HG02763 (cell line): ENCODE data around the gene TRERF1.
"Not testable (repeated sequence)": the region's sequence is repeated elsewhere in the genome, so short reads cannot be mapped to it uniquely, and the experiment has no call there.

Source experiments
- ATAC-seq: cut with Tn5 transposase; IDR thresholded peaks from one replicate; pipeline ENCODE4 v1.9.1; 2021; ENCODE audit warnings: mild to moderate bottlenecking, moderate library complexity; ENCODE audit not compliant: unreplicated experiment

TRERF1 gene

GRCh38 chr6:42449917-42450476 is 1.7 kb downstream of the TRERF1 start:
- no peak for ATAC-seq

DNA sequence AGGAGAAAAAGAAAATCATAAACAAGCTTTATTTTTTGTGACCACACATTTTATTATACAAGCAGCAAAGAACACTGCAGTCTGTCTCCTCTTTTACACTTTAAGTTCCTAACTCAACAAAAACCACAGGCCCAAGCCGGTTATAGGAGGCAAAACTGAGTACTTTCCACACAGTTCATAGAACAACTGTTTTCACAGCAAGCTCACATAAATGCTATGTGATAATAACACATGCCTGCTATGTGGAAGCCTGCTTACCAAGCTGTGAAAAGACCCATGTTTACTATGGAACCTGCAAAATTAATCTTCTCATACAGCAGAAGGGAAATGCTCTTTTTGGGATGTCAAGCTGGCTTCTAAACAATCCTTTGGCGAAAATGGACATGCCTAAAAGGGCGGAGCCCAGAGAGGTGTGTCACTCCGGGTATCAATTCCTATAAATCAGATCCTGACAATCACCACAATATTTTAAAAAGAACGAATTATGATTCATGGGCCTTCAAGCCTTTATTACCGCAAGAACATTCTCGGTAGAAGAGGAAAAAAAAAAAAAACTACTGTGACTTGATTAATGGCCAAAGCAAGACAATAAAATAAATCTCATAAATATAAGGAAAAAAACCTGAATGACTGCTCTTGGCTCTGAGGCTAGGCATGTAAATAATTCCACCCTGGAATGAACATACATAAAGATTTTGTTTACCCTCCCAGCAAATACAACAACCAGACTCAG is 2.6 kb downstream of the TRERF1 start:
- no peak for ATAC-seq

DNA sequence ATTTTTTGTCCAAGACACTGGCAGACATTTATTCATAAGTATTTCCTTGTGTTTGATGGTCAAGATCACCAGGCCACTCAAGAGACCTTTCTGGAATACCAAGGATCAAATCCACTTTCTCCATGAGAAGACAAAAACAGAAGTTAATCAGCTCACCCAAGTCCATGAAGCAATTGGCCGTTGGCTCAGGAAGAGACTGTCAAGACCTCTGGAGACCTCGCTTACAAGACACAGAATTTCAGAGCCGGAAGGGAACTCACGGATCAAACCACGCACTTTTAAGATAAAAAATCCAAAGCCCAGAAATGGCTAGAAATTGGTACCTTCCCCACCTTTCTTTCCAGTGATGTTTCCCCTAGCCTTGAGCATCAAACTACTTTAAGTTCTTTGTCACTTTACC is 3.3 kb downstream of the TRERF1 start:
- no peak for ATAC-seq

DNA sequence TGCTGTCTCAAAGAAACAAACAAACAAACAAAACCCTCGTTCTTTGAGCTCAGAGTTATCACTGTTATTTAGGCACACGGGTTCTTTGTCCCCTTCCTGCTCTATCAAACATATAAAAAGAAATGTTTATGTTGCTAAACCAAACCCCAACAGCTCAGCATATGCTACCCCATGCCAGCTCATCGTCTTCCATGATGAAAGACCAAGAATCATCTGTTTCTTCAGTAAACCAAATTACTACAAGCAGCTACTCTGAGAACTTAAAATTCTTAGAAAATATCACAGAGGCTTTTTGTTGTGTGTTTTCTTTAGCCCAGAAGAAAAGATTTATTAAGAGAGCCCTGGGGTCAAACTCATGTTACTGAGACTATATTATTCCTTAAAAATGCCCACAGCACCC is 4.7 kb downstream of the TRERF1 start:
- no peak for ATAC-seq

DNA sequence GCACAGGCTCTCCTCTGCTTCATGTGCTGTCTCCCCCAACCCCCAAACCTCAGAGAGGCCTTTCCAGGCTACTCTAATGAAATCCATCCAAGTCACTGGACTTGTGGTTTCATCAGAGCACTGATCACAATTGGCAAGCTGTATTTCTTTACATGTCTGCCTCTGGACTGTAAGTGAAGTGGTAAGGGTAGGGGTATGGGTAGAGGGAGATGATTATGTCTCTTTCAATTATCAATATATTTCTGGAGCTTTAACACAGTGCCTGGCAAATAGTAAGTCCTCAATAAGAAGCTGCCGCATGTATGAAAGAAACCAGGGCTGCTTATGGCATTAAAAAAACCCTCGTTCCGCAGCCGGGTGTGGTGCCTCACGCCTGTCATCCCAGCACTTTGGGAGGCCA is 5.4 kb downstream of the TRERF1 start:
- no peak for ATAC-seq

DNA sequence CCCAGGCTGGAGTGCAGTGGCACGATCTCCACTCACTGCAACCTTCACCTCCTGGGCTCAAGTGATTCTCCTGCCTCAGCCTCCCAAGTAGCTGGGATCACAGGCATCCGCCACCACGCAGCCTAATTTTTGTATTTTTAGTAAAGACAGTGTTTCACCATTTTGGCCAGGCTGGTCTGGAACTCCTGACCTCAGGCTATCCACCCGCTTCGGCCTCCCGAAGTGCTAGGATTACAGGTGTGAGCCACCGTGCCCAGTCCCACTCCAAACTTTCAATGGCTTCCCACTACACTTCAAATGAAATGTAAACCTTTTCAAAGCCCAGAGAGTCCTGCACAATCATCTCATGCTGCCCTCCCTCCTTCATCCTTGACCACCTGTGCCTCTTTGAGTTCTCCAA is 5.8 kb downstream of the TRERF1 start:
- not testable (repeated sequence) for ATAC-seq

GRCh38 chr6:42443312-42444060 is 8.2 kb downstream of the TRERF1 start:
- no peak for ATAC-seq

GRCh38 chr6:42441697-42442081 is 10.0 kb downstream of the TRERF1 start:
- no peak for ATAC-seq

DNA sequence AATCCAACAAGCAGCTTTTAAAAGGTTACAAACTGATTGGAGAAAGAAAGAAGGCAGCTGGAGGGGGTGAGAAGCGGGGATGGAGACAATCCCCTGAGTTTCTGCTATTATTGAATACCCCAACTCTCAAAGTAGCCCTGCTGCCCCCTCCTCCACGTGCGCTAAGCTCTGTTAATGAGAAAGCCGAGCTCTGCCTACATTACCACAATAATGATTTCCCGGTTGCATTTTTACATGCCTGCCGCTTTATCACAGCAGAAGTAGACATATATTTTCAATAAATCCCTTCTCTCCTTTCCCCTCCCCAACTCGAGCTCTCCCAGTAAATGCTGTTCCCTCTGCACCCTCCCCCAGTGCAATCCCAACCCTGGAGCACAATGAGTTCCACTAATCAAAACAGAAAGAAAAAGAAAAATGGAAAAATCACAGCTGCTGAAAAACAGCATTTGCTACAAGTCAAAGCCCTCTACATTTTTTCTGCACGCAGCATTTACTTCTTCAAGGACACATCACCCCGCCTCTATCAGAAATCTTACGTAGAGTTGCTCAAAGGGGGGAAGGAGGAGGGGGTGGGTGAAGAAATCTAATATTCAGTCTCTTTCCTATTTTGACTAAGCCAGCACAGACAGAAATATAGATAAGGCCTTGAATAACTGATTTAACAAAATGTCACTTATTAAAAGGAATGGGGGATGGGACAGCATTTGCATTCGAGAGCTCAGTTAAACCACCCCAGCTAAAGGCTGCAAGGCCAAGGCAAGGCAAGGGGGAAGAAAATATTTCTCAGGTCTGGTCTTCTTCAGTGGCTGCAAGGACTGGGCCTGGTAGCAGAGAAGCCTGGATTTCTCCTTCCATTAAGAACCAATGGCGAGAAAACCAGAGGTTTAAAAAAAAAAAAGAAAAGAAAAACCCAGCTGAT is 10.7 kb downstream of the TRERF1 start:
- no peak for ATAC-seq

GRCh38 chr6:42440027-42440426 is 11.7 kb downstream of the TRERF1 start:
- no peak for ATAC-seq

DNA sequence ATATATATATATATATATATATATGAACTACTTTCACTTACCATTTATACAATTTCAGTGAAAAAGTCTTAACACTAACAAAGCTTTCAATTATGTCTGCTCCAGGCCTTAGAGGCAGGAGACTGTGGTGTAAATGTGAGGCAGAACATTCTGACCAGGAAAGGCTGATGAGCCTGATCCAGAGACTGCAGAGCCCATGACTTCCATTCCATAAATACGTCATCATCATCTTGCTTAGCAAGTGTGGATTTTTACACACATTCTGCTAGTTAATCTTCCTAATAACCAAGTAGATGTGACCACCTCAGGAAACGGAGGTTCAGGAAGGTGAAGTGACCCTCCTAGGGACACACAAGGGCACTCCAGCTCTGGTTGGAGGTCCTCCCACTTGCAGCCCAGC is 14.9 kb downstream of the TRERF1 start:
- no peak for ATAC-seq

- ATAC-seq = no peak
Observed at GRCh38 chr6:42434237-42434636, 17.5 kb downstream of the TRERF1 start.

DNA sequence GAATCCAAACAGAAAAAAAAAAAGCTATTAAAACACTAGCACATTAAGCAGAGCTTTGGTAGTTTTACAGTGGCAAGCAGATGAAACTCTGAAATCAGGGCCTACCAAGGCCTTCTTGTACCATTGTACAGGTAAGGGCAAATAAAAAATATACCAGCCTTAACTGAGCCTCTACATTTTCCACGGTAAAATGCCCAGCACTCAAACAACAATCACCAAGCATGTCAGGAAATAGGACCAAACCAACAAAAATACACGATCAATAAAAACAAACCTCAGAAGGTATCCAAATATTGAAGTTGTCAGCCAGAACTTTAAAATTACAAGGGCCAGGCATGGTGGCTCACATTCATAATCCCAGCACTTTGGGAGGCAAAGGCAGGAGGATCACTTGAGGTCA is 18.3 kb downstream of the TRERF1 start:
- no peak for ATAC-seq

- ATAC-seq = no peak
Observed at GRCh38 chr6:42431877-42432276, 19.8 kb downstream of the TRERF1 start.

- no peak for ATAC-seq
Observed at GRCh38 chr6:42431356-42431755, 20.4 kb downstream of the TRERF1 start.

DNA sequence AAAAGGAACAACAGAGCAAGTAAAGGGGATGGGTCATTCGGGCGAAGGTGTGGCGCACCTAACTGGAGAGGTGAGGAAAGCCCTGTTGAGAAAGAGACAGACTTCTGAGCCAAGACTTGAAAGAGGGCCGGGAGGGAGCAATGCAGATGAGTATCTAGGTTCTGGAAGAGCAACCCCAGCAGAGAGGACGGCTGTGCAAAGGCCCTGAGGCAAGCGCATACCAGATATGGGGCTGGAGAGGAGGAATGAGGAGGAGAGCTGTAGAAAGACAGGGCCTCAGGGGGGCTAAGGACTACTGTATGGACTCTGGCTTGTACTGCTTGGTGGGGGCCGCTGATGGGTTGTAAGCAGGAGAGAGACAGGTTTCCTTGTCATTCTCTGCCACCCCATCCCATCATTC is 21.9 kb downstream of the TRERF1 start:
- ATAC-seq = no peak

DNA sequence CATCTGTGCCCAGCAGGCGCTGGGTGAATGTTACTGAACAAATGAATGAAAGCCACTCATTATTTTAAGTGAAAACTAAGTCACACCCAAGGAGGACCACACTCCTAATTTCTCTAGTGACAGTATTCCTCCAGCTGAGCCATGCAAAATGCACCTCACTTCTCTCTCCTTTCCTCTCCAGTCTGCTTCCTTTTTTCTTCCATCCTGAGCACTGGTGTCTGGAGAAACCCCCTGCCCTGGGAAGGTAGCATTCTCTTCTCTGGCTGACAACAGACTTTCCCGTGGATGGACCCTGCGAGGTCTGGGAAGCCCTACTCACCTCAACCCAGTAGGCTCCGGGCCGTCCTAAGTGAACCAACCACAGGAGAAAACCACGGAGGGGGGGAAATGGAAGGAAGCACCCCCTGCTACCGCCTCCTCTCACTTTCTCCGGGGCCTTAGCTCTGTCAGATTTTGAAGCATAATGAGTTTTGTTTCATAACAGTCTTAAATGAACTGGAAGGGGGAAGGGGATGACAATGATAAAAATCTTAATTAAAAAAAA is 22.6 kb downstream of the TRERF1 start:
- no peak for ATAC-seq

- ATAC-seq = no peak
Observed at GRCh38 chr6:42428326-42429041, 23.2 kb downstream of the TRERF1 start.

GRCh38 chr6:42427871-42428270 is 23.9 kb downstream of the TRERF1 start:
- ATAC-seq = no peak

- no peak for ATAC-seq
Observed at GRCh38 chr6:42426191-42426590, 25.5 kb downstream of the TRERF1 start.
